CD14-positive monocyte (primary cell): Measurements from ENCODE around the gene FGGY. TPM values are rescaled to one million over a fixed set of nuclear protein-coding genes. Genes with fewer than 3 reads are reported as not detected.
A peak's percentile ranks its signal among the peaks of the same experiment; 100 is the strongest.

Experiments used
- DNase-seq, 3 donors: peaks; one replicate each; pipeline ENCODE4 v3.0.0-alpha.2; 2011 to 2022
- H2AFZ ChIP-seq: 2 replicates; pipeline ENCODE4 v1.6.0; 2012; ENCODE audit warnings: mild to moderate bottlenecking, low read depth, low read length, inconsistent platforms; ENCODE audit not compliant: insufficient read depth, poor library complexity, severe bottlenecking
- H3K27ac ChIP-seq, 2 donors: 1 replicate in 1 of 2; 2 replicates in 1 of 2; pipeline ENCODE4 v1.5.1; 2012 to 2013; ENCODE audit warnings: low read length in 2 of 2, control low read depth in 1 of 2, inconsistent platforms in 1 of 2, low read depth in 1 of 2, mild to moderate bottlenecking in 1 of 2
- H3K27me3 ChIP-seq, 2 donors: one replicate each; pipeline versions ENCODE4 v1.6.0 to v1.6.1; 2011 to 2013; ENCODE audit warnings: low read length in 2 of 2; ENCODE audit not compliant: control insufficient read depth in 2 of 2, insufficient read depth in 2 of 2
- H3K36me3 ChIP-seq, 2 donors: replicated peaks in 1 of 2; 1 replicate in 1 of 2; 2 replicates in 1 of 2; pipeline versions ENCODE4 v1.5.1 to v1.6.1; 2012 to 2013; ENCODE audit warnings: low read length in 2 of 2, control low read depth in 1 of 2, inconsistent platforms in 1 of 2, mild to moderate bottlenecking in 1 of 2; ENCODE audit not compliant: insufficient read depth in 2 of 2, control insufficient read depth in 1 of 2
- H3K4me1 ChIP-seq, 2 donors: 1 replicate in 1 of 2; 2 replicates in 1 of 2; pipeline versions ENCODE4 v1.5.1 to v1.6.1; 2012 to 2013; ENCODE audit warnings: low read length in 2 of 2, control low read depth in 1 of 2, inconsistent platforms in 1 of 2, mild to moderate bottlenecking in 1 of 2, moderate library complexity in 1 of 2; ENCODE audit not compliant: insufficient read depth in 2 of 2, control insufficient read depth in 1 of 2
- H3K4me2 ChIP-seq: replicated peaks from 2 replicates; pipeline ENCODE3; 2012; ENCODE audit warnings: low read length, moderate library complexity, mild to moderate bottlenecking; ENCODE audit not compliant: poor library complexity, severe bottlenecking; ENCODE audit errors: extremely low read depth
- H3K4me3 ChIP-seq, 3 experiments: fragments of 200-600 bp in 1 of 3; sonication (generic) in 1 of 3; replicated peaks in 1 of 3; 1 replicate in 2 of 3; 2 replicates in 1 of 3; pipeline ENCODE4 v1.5.1; 2011 to 2013; ENCODE audit warnings: low read length in 3 of 3, mild to moderate bottlenecking in 3 of 3, control low read depth in 2 of 3, low read depth in 2 of 3, inconsistent platforms in 1 of 3, moderate library complexity in 1 of 3
- H3K79me2 ChIP-seq: 2 replicates; pipeline ENCODE4 v1.6.0; 2012; ENCODE audit warnings: mild to moderate bottlenecking, control low read depth, inconsistent platforms, low read length, moderate library complexity; ENCODE audit not compliant: insufficient read depth
- H3K9ac ChIP-seq: 2 replicates; pipeline ENCODE4 v1.6.0; 2017; ENCODE audit warnings: low read length, mild to moderate bottlenecking; ENCODE audit not compliant: insufficient read depth, poor library complexity, severe bottlenecking
- H3K9me3 ChIP-seq, 2 donors: replicated peaks in 1 of 2; 1 replicate in 1 of 2; 2 replicates in 1 of 2; pipeline versions ENCODE4 v1.5.1 to v1.6.1; 2012 to 2013; ENCODE audit warnings: low read length in 2 of 2, control low read depth in 1 of 2; ENCODE audit not compliant: control insufficient read depth in 1 of 2, insufficient read depth in 1 of 2
- H4K20me1 ChIP-seq: 2 replicates; pipeline ENCODE4 v1.6.0; 2012; ENCODE audit warnings: mild to moderate bottlenecking, low read length, control low read depth, moderate library complexity; ENCODE audit not compliant: insufficient read depth
- H3K27ac Mint-ChIP-seq, 7 donors: one replicate each; pipeline ENCODE4 v1.8.0; 2020; ENCODE audit warnings: mild to moderate bottlenecking in 7 of 7, mixed read lengths in 7 of 7, moderate library complexity in 6 of 7, inconsistent platforms in 2 of 7
- H3K27me3 Mint-ChIP-seq, 3 donors: one replicate each; pipeline ENCODE4 v1.8.0; 2021 to 2022; ENCODE audit warnings: low read depth in 3 of 3, mild to moderate bottlenecking in 3 of 3, mixed read lengths in 3 of 3, moderate library complexity in 3 of 3, inconsistent platforms in 1 of 3
- H3K36me3 Mint-ChIP-seq, 2 donors: one replicate each; pipeline ENCODE4 v1.8.0; 2020; ENCODE audit warnings: mixed read lengths in 2 of 2, inconsistent platforms in 1 of 2, mild to moderate bottlenecking in 1 of 2
- H3K4me1 Mint-ChIP-seq: one replicate; pipeline ENCODE4 v1.8.0; 2020; ENCODE audit warnings: mild to moderate bottlenecking, mixed read lengths
- H3K4me3 Mint-ChIP-seq, 2 donors: one replicate each; pipeline ENCODE4 v1.8.0; 2020; ENCODE audit warnings: mild to moderate bottlenecking in 2 of 2, mixed read lengths in 2 of 2, moderate library complexity in 1 of 2
- H3K9me3 Mint-ChIP-seq, 7 donors: one replicate each; pipeline ENCODE4 v1.8.0; 2020 to 2022; ENCODE audit warnings: mixed read lengths in 7 of 7, mild to moderate bottlenecking in 6 of 7, moderate library complexity in 6 of 7, inconsistent platforms in 2 of 7
- intact Hi-C, 2 donors: fragments of 100-400 bp; cut with micrococcal nuclease; formaldehyde crosslinking; loops; one replicate each; pipeline versions ENCODE4 v1.15.0 to v1.15.1; 2023
- polyA plus RNA-seq, 3 donors: library from polyadenylated mRNA; depleted of rRNA in 1 of 3; unstranded in 2 of 3; stranded (reverse) in 1 of 3; fragments of 300-500 nt in 2 of 3; fragments of >200 nt in 1 of 3; fragmentation: Illumina TruSeq in 2 of 3; gene quantifications; 1 replicate in 2 of 3; 2 replicates in 1 of 3; pipeline ENCODE4 v1.2.3, GENCODE V29; 2012 to 2021
- TF ChIP-seq, protein P1 (sequence below): fragments of 200-600 bp; IDR thresholded peaks from one replicate; pipeline ENCODE4 v1.8.0; 2022; ENCODE audit warnings: antibody characterized with exemption, mild to moderate bottlenecking

The FGGY gene
- polyA plus RNA-seq, 3 donors: 2.3 to 4.3 (median 2.9) TPM

DNA sequence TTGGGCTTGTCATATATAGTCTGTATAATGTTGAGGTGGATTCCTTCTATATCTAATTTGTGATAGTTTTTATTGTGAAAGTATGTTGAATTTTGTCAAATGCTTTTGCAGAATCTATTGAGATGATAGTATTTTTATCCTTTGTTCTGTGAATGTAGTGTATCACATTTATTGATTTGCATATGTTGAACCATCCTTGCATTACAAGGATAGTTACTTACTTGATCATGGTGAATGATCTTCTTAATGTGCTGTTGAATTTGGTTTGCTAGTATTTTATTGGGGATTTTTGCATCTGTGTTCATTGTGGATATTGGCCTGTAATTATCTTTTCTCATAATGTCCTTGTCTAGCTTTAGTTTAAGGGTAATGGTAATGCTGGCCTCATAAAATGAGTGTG is 8.3 kb downstream of the FGGY start:
- peaks cover 0 to 2% (median 0%) of the 10 kb centered on the region in 3 donors for H3K27me3 Mint-ChIP-seq
- H3K4me3 Mint-ChIP-seq: no peak overlapping the region
- Histone ChIP-seq H3K4me3 (no peak overlapping the region), H2AFZ (no peak overlapping the region), H3K27me3 (no peaks in the 10 kb centered on the region), H3K4me2 (no peak overlapping the region), H3K9ac (no peak overlapping the region), H3K36me3 (peaks cover 0 to 5% of the 10 kb centered on the region in 2 donors), H3K79me2 (no peaks in the 10 kb centered on the region), H3K27ac (no peak overlapping the region), H3K9me3 (peaks cover 3 to 19% of the 10 kb centered on the region in 2 donors), H3K4me1 (no peaks in the 10 kb centered on the region), H4K20me1 (no peaks in the 10 kb centered on the region)
- peaks cover 16 to 25% (median 21%) of the 10 kb centered on the region in 7 donors for H3K9me3 Mint-ChIP-seq
- TF ChIP-seq, protein P1, sequence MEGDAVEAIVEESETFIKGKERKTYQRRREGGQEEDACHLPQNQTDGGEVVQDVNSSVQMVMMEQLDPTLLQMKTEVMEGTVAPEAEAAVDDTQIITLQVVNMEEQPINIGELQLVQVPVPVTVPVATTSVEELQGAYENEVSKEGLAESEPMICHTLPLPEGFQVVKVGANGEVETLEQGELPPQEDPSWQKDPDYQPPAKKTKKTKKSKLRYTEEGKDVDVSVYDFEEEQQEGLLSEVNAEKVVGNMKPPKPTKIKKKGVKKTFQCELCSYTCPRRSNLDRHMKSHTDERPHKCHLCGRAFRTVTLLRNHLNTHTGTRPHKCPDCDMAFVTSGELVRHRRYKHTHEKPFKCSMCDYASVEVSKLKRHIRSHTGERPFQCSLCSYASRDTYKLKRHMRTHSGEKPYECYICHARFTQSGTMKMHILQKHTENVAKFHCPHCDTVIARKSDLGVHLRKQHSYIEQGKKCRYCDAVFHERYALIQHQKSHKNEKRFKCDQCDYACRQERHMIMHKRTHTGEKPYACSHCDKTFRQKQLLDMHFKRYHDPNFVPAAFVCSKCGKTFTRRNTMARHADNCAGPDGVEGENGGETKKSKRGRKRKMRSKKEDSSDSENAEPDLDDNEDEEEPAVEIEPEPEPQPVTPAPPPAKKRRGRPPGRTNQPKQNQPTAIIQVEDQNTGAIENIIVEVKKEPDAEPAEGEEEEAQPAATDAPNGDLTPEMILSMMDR: no peak
- no peak for DNase-seq
- intact Hi-C loops: no loop called here
- H3K27ac Mint-ChIP-seq: no peak overlapping the region
- peaks cover 12 to 19% of the 10 kb centered on the region in 2 donors for H3K36me3 Mint-ChIP-seq
- H3K4me1 Mint-ChIP-seq: no peaks in the 10 kb centered on the region

DNA sequence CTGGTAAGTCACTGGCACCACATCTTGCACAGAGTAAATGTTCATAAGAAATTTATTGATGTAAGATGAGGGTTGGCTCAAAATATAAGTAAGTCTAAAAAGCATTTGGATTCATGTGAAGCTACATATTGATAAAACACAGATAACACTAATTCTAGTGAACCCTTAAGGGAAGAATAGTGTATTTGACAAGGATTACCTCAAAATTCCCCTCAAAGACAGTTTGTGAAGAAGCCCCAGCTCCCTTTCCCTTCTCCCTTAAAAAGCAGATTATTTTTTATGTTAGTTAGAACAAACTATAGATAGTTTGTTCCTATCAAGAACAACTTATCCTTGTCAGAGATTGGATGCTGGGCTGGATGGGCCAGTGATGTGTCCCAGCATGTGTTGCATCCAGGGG is 10.7 kb downstream of the FGGY start:
- intact Hi-C loops: no loop called here
- peak overlapping the region in 1 of 7 donors; percentile 54 for H3K27ac Mint-ChIP-seq
- no peak overlapping the region for H3K27ac ChIP-seq

More for the DNA sequence above, 10.7 kb downstream of the FGGY start:
- H3K4me3 ChIP-seq: no peak overlapping the region
- no peak overlapping the region for H2AFZ ChIP-seq
- no peaks in the 10 kb centered on the region for H4K20me1 ChIP-seq
- H3K9me3 ChIP-seq: peaks cover 3 to 19% of the 10 kb centered on the region in 2 donors
- H3K9me3 Mint-ChIP-seq: peaks cover 15 to 26% (median 18%) of the 10 kb centered on the region in 7 donors
- no peaks in the 10 kb centered on the region for H3K4me1 Mint-ChIP-seq
- no peaks in the 10 kb centered on the region for H3K4me1 ChIP-seq
- DNase-seq: no peak
- TF ChIP-seq, protein P1: no peak
- no peak overlapping the region for H3K4me3 Mint-ChIP-seq
- H3K27me3 ChIP-seq: no peaks in the 10 kb centered on the region
- H3K36me3 ChIP-seq: no peaks in the 10 kb centered on the region
- H3K36me3 Mint-ChIP-seq: peaks cover 8 to 12% of the 10 kb centered on the region in 2 donors
- H3K27me3 Mint-ChIP-seq: no peaks in the 10 kb centered on the region
- H3K4me2 ChIP-seq: no peak overlapping the region
- no peak overlapping the region for H3K9ac ChIP-seq
- no peaks in the 10 kb centered on the region for H3K79me2 ChIP-seq
